Ovary (tissue), 9 donors: ENCODE results near the gene CDCA4. TPM values are rescaled to one million over a fixed set of nuclear protein-coding genes. Genes with fewer than 3 reads are reported as not detected.

Source experiments
- DNase-seq, 5 donors: peaks; one replicate each; pipeline ENCODE4 v3.0.0-alpha.2; 2019 to 2020
- H3K27ac ChIP-seq, 2 donors: fragments of 200-600 bp; one replicate each; pipeline versions ENCODE4 v1.5.1 to v1.8.0; 2019 to 2022
- H3K27me3 ChIP-seq: fragments of 200-600 bp; one replicate; pipeline ENCODE4 v1.8.0; 2022
- H3K36me3 ChIP-seq: fragments of 200-600 bp; sonication (generic); one replicate; pipeline ENCODE4 v1.5.1; 2019
- H3K4me1 ChIP-seq: one replicate; pipeline ENCODE4 v1.8.1; 2013; ENCODE audit warnings: mild to moderate bottlenecking, moderate library complexity; ENCODE audit not compliant: insufficient read depth
- H3K4me3 ChIP-seq: fragments of 200-600 bp; sonication (generic); one replicate; pipeline ENCODE4 v1.5.1; 2017
- H3K9me3 ChIP-seq, 2 donors: fragments of 200-600 bp in 1 of 2; sonication (generic) in 1 of 2; one replicate each; pipeline versions ENCODE4 v1.5.1 to v1.8.1; 2013 to 2019; ENCODE audit warnings: mild to moderate bottlenecking in 1 of 2, moderate library complexity in 1 of 2
- EP300 ChIP-seq: sonication (generic); formaldehyde crosslinking; IDR thresholded peaks from one replicate; pipeline ENCODE4 v1.6.1; 2017; ENCODE audit warnings: antibody characterized with exemption
- POLR2A ChIP-seq: fragments of 450-650 bp; IDR thresholded peaks from one replicate; pipeline ENCODE4 v1.6.1; 2017; ENCODE audit warnings: antibody characterized with exemption, mild to moderate bottlenecking, moderate library complexity
- WGBS, 3 donors: extraction: QIAGEN DNeasy Blood & Tissue Kit in 1 of 3; methylation state at CpG; one replicate each; pipeline versions ENCODE4 v1.1.5 to v1.1.7; 2013 to 2017; 5-methylcytosine and 5-hydroxymethylcytosine counted together
- intact Hi-C, 4 donors: fragments of 100-400 bp; cut with DNase I; formaldehyde crosslinking; loops; one replicate each; pipeline versions ENCODE4 v1.11.0 to v1.15.1; 2022 to 2023
- polyA plus RNA-seq, 2 donors: library from polyadenylated mRNA; stranded (reverse); fragments of 200-250 nt in 1 of 2; fragments of 350-450 nt in 1 of 2; fragmentation: Illumina TruSeq in 1 of 2; extraction: RNeasy Lipid Tissue Mini Kit (QIAGEN cat#74804) in 1 of 2; gene quantifications; one replicate each; pipeline ENCODE4 v1.2.3, GENCODE V29; 2013 to 2014
- total RNA-seq, 7 donors: library from RNA; depleted of rRNA in 2 of 7; stranded (reverse); fragments of >200 nt in 2 of 7; fragmentation: NEBNext Ultra II Directional in 3 of 7; extraction: Animal tissue kit (Norgen Biotek cat#: 25700) in 3 of 7; gene quantifications; one replicate each; pipeline versions ENCODE4 v1.1.0 to v1.2.4, GENCODE V29; 2016 to 2023
- TF ChIP-seq, protein P1 (sequence below), 3 donors: fragments of 450-650 bp in 2 of 3; fragments of 200-600 bp in 1 of 3; IDR thresholded peaks; one replicate each; pipeline versions ENCODE4 v1.5.1 to v1.8.0; 2016 to 2022; ENCODE audit warnings: antibody characterized with exemption in 3 of 3, mild to moderate bottlenecking in 1 of 3
- donor health status: DM: no; HTN: no; CAD: no; lungs with moderate emphysema.
- donor health status: DM: no; HTN: no; CAD: no.
- donor health status: Bipolar disorder and iron deficiency.
- donor health status: DM: yes; HTN: yes; CAD: no.
- donor health status: DM: no; HTN: no; CAD: no.
- donor health status: DM: yes; HTN: yes; CAD: no.

CDCA4 gene
- total and polyA plus RNA-seq, 9 donors, result 2.9 to 9.4 (median 7.4) TPM

GRCh38 chr14:105050551-105050897 is 29.6 kb upstream of the CDCA4 start:
- Histone ChIP-seq H3K4me3 (no peak overlapping the region), H3K4me1 (no peaks in the 10 kb centered on the region), H3K27me3 (no peaks in the 10 kb centered on the region), H3K36me3 (no peaks in the 10 kb centered on the region), H3K27ac (no peak overlapping the region), H3K9me3 (no peaks in the 10 kb centered on the region)
- TF ChIP-seq POLR2A, result no peak
- intact Hi-C loops, result no loop called here
- 54 to 80% (median 58%) methylated on average over 7 to 10 of the region's 10 CpGs for WGBS, 3 donors
- DNase-seq, result no peak

- Histone ChIP-seq H3K27ac (no peak overlapping the region), H3K4me1 (no peaks in the 10 kb centered on the region), H3K9me3 (no peaks in the 10 kb centered on the region), H3K27me3 (no peaks in the 10 kb centered on the region), H3K36me3 (no peaks in the 10 kb centered on the region), H3K4me3 (no peak overlapping the region)
- no peak for DNase-seq
- 78 to 83% (median 82%) methylated on average over 25 of the region's 25 CpGs for WGBS, 3 donors
- intact Hi-C loops, result loop anchor here in 3 of 4 donors (5.0 to 10.0 kb wide), 4 partner anchors 73 to 153 kb away; partner anchors contain the start of gene AHNAK2 (in 2 of the 3)
- no peak for TF ChIP-seq POLR2A
- TF ChIP-seq EP300, result no peak
- TF ChIP-seq, protein P1, sequence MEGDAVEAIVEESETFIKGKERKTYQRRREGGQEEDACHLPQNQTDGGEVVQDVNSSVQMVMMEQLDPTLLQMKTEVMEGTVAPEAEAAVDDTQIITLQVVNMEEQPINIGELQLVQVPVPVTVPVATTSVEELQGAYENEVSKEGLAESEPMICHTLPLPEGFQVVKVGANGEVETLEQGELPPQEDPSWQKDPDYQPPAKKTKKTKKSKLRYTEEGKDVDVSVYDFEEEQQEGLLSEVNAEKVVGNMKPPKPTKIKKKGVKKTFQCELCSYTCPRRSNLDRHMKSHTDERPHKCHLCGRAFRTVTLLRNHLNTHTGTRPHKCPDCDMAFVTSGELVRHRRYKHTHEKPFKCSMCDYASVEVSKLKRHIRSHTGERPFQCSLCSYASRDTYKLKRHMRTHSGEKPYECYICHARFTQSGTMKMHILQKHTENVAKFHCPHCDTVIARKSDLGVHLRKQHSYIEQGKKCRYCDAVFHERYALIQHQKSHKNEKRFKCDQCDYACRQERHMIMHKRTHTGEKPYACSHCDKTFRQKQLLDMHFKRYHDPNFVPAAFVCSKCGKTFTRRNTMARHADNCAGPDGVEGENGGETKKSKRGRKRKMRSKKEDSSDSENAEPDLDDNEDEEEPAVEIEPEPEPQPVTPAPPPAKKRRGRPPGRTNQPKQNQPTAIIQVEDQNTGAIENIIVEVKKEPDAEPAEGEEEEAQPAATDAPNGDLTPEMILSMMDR (IDR thresholded peaks at IDR 0.05), result no peak
Measured at GRCh38 chr14:105049753-105050550, 29.1 kb upstream of the CDCA4 start.

DNA sequence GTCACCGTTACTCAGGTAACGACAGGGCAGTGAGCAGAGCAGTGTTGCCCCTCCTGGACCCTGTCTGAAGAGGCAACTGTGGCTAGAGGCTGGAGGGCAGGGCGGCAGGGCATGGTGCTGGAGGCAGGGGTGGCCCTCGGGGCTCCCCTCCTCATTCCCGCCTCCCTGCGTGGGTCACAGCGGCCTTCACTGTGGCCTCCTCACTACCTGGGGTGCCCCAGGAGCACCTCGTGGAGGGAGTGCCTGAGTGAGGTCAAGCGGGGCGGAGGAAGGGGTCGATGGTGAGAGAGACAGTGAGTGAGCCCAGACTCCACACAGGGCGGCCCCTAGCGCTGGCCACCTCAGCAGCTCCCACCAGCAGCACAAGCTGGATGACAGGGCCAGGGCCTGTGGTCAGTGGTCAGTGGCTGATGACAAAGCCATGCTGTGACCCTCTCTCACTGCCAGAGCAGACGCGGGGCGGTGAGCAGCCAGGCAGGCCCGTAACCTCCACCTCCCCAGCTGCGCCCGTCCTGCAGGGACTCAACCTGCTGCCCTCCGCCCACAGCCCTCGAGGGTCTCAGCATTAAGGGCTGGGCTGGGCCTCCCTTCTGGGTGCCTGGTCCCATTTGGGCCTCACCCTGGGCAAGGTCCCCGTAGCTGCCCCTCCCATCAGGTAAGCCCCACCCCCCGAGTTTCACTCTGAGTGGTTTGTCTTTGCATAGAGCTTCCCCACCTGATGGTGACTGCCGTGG is 26.6 kb upstream of the CDCA4 start:
- H3K27me3 ChIP-seq, result no peaks in the 10 kb centered on the region
- no peaks in the 10 kb centered on the region for H3K36me3 ChIP-seq
- intact Hi-C loops, result loop anchor here (2.0 to 10.0 kb wide), 5 partner anchors 70 to 151 kb away; partner anchors contain the start of gene AHNAK2 (in 2 of the 4)
- 65 to 76% (median 69%) methylated on average over 24 of the region's 24 CpGs for WGBS, 3 donors
- H3K9me3 ChIP-seq, result no peaks in the 10 kb centered on the region
- H3K4me3 ChIP-seq, result no peak overlapping the region
- H3K4me1 ChIP-seq, result no peaks in the 10 kb centered on the region
- no peak for DNase-seq
- H3K27ac ChIP-seq, result no peak overlapping the region
- TF ChIP-seq EP300 (no peak), POLR2A (no peak)
- TF ChIP-seq, protein P1 (IDR thresholded peaks at IDR 0.05), result no peak

DNA sequence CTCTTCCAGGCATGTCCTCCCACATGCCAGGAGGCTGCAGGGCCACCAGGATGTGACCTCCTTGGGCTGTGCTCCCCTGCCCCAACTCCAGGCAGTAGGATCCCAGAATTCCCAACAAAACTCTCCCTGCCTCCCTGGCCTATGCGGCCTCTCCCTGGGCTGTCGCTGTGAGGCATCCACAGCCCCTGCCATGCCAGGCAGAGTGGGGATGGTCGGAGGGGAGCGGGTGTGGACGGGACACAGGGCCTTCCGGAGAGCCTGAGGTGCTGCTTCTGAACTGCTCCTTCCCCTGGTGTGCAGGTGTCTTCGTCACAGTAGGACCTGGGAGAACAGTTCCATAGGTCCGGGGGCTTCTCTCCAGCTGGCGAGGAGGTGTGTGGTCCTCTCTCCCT is 26.0 kb upstream of the CDCA4 start:
- Histone ChIP-seq H3K4me3 (no peak overlapping the region), H3K36me3 (no peaks in the 10 kb centered on the region), H3K4me1 (no peaks in the 10 kb centered on the region), H3K27ac (no peak overlapping the region), H3K27me3 (no peaks in the 10 kb centered on the region), H3K9me3 (no peaks in the 10 kb centered on the region)
- TF ChIP-seq EP300, result no peak
- TF ChIP-seq POLR2A, result no peak
- TF ChIP-seq, protein P1 (IDR thresholded peaks at IDR 0.05), result no peak
- 83 to 89% (median 83%) methylated on average over 9 of the region's 9 CpGs for WGBS, 3 donors
- no peak for DNase-seq
- intact Hi-C loops, result loop anchor here (2.0 to 10.0 kb wide), 5 partner anchors 70 to 150 kb away; partner anchors contain the start of gene AHNAK2 (in 2 of the 4)
